ENCODE data around the gene KRT77.
A peak's percentile ranks its signal among the peaks of the same experiment; 100 is the strongest.
"Not testable (repeated sequence)": the region's sequence is repeated elsewhere in the genome, so short reads cannot be mapped to it uniquely, and the experiment has no call there.

KRT77 gene

GRCh38 chr12:52703424-52703823 is at the start of gene KRT77:
Gene KRT77, minus strand, starts transcription at chr12:52703524. Its CDS starts 90 bp downstream, at chr12:52703434.
- H3K9ac ChIP-seq = no peak within 1 kb of the TSS
- 0 out of 20 replicates have a peak, but pooled peaks cover 0 to 5% (median 0%) of the 10 kb centered on the region in 10 experiments for H3K4me1 ChIP-seq
- no peaks in the 10 kb centered on the region for H3K9me3 ChIP-seq (replicated peaks in 1 of 11)
- H4K20me1 ChIP-seq = no peaks in the 10 kb centered on the region
- no peaks in the 10 kb centered on the region for H3K36me3 ChIP-seq
- TF ChIP-seq Cebpa-rat (IDR thresholded peaks at IDR 0.05) = no peak
- H3K4me2 ChIP-seq = no peak within 1 kb of the TSS
- no peak within 1 kb of the TSS for H3K4me3 ChIP-seq
- H3K27me3 ChIP-seq = no peaks in the 10 kb centered on the region
- H3K27ac ChIP-seq = no peak within 1 kb of the TSS

GRCh38 chr12:52752516-52752915 is 49.2 kb upstream of the KRT77 start:
- Histone ChIP-seq H3K4me2 (no peak overlapping the region), H3K27ac (no peak overlapping the region), H3K4me1 (peaks cover 6 to 14% (median 11%) of the 10 kb centered on the region in 10 experiments; a peak in 19 of 20 replicates), H3K36me3 (no peaks in the 10 kb centered on the region), H3K9ac (no peak overlapping the region), H3K9me3 (replicated peaks in 1 of 11) (no peaks in the 10 kb centered on the region), H3K4me3 (no peak overlapping the region), H3K27me3 (no peaks in the 10 kb centered on the region), H4K20me1 (no peaks in the 10 kb centered on the region)
- no peak for TF ChIP-seq Cebpa-rat (IDR thresholded peaks at IDR 0.05)

- no peaks in the 10 kb centered on the region for H4K20me1 ChIP-seq
- no peak overlapping the region for H3K9ac ChIP-seq
- H3K4me1 ChIP-seq = peaks cover 6 to 15% (median 11%) of the 10 kb centered on the region in 10 experiments; a peak in 19 of 20 replicates
- no peaks in the 10 kb centered on the region for H3K36me3 ChIP-seq
- H3K27ac ChIP-seq = no peak overlapping the region
- no peaks in the 10 kb centered on the region for H3K27me3 ChIP-seq
- no peak overlapping the region for H3K4me3 ChIP-seq
- H3K4me2 ChIP-seq = no peak overlapping the region
- no peak for TF ChIP-seq Cebpa-rat (IDR thresholded peaks at IDR 0.05)
- no peaks in the 10 kb centered on the region for H3K9me3 ChIP-seq (replicated peaks in 1 of 11)
Measured at GRCh38 chr12:52751795-52752194, 48.5 kb upstream of the KRT77 start.

GRCh38 chr12:52750532-52750931 is 47.2 kb upstream of the KRT77 start:
- not testable (repeated sequence) for H3K4me3 ChIP-seq; H3K27ac ChIP-seq; H3K4me2 ChIP-seq; H4K20me1 ChIP-seq; H3K27me3 ChIP-seq; H3K9ac ChIP-seq; H3K36me3 ChIP-seq; H3K9me3 ChIP-seq (replicated peaks in 1 of 11)
- peaks cover 6 to 15% (median 11%) of the 10 kb centered on the region in 10 experiments; a peak in 19 of 20 replicates for H3K4me1 ChIP-seq

GRCh38 chr12:52749827-52750226 is 46.5 kb upstream of the KRT77 start:
- Histone ChIP-seq H3K9me3 (replicated peaks in 1 of 11) (no peaks in the 10 kb centered on the region), H4K20me1 (no peaks in the 10 kb centered on the region), H3K4me3 (no peak overlapping the region), H3K4me1 (peaks cover 6 to 15% (median 11%) of the 10 kb centered on the region in 10 experiments; a peak in 19 of 20 replicates), H3K36me3 (no peaks in the 10 kb centered on the region), H3K4me2 (no peak overlapping the region), H3K27me3 (no peaks in the 10 kb centered on the region), H3K9ac (no peak overlapping the region), H3K27ac (no peak overlapping the region)
- no peak for TF ChIP-seq Cebpa-rat (IDR thresholded peaks at IDR 0.05)

- Histone ChIP-seq H3K27me3 (no peaks in the 10 kb centered on the region), H3K9me3 (replicated peaks in 1 of 11) (no peaks in the 10 kb centered on the region), H3K4me2 (peak overlapping the region; percentile 3 to 68 (median 58); a peak in 20 of 22 replicates), H3K4me3 (no peak overlapping the region), H3K27ac (no peak overlapping the region), H4K20me1 (no peaks in the 10 kb centered on the region), H3K36me3 (no peaks in the 10 kb centered on the region), H3K4me1 (peaks cover 6 to 15% (median 11%) of the 10 kb centered on the region in 10 experiments; a peak in 19 of 20 replicates), H3K9ac (no peak overlapping the region)
- no peak for TF ChIP-seq Cebpa-rat (IDR thresholded peaks at IDR 0.05)
Measured at GRCh38 chr12:52748578-52748977, 45.3 kb upstream of the KRT77 start.

DNA sequence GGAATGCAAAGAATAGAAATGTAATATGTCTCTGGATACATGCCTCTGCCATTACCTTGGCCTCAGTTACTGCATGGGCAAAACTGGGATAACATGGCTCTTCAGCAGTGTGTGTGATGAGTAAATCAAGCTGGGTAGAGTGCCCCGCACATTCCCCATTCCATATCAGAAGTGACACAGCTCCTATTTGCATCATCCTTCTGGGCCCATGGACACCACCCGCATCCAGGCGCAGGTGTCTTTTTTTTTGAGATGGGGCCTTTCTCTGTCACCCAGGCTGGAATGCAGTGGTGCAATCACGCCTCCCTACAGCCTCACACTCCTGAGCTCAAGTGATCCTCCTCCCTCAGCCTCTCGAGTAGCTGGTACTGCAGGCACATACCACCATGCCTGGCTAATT is 42.2 kb upstream of the KRT77 start:
- Histone ChIP-seq H3K4me2 (no peak overlapping the region), H3K9me3 (replicated peaks in 1 of 11) (no peaks in the 10 kb centered on the region), H4K20me1 (peaks cover 0 to 12% (median 0%) of the 10 kb centered on the region in 11 experiments; a peak in 6 of 22 replicates), H3K4me3 (no peak overlapping the region), H3K27ac (no peak overlapping the region), H3K4me1 (peaks cover 6 to 15% (median 11%) of the 10 kb centered on the region in 10 experiments; a peak in 19 of 20 replicates), H3K27me3 (no peaks in the 10 kb centered on the region), H3K9ac (no peak overlapping the region), H3K36me3 (no peaks in the 10 kb centered on the region)
- no peak for TF ChIP-seq Cebpa-rat (IDR thresholded peaks at IDR 0.05)

DNA sequence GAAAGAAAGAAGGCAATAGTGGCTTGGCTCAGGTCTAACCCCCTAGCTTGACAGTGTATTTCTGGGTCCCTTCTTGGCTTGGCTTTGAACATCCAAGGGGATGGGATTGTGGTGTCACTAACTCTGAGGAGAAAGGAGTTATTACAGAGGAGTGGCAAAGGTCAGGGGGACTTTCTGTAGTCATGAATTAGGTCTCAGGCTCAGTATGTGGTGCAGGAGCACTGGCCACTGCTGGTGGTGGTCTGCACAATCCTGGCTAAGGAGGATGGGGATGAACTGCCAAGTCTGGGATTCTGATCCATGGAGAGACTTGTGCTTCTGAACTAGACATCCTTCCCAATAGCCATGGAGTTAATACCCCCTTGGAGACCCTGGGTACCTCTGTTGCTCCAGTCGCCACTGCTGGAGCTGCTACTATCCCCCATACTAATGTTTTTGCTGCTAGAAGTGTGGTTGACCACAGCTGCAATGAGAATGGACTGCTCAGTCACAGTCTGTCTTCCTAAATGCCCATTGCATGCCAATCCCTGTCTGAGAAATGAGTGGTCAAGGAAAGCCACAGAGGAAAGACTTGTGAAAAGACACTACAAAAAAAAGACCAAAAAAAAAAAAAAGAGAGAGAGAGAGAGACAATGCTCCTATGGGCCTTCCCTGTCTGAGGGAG is 41.3 kb upstream of the KRT77 start:
- no peak overlapping the region for H3K27ac ChIP-seq
- H3K9me3 ChIP-seq (replicated peaks in 1 of 11) = no peaks in the 10 kb centered on the region
- TF ChIP-seq Cebpa-rat (IDR thresholded peaks at IDR 0.05) = no peak
- no peak overlapping the region for H3K4me2 ChIP-seq
- no peak overlapping the region for H3K4me3 ChIP-seq
- peaks cover 0 to 12% (median 0%) of the 10 kb centered on the region in 11 experiments; a peak in 6 of 22 replicates for H4K20me1 ChIP-seq
- H3K4me1 ChIP-seq = peaks cover 6 to 19% (median 11%) of the 10 kb centered on the region in 10 experiments; a peak in 19 of 20 replicates
- H3K27me3 ChIP-seq = no peaks in the 10 kb centered on the region
- no peak overlapping the region for H3K9ac ChIP-seq
- H3K36me3 ChIP-seq = no peaks in the 10 kb centered on the region

- no peak for TF ChIP-seq Cebpa-rat (IDR thresholded peaks at IDR 0.05)
- peaks cover 0 to 12% (median 0%) of the 10 kb centered on the region in 11 experiments; a peak in 6 of 22 replicates for H4K20me1 ChIP-seq
- H3K36me3 ChIP-seq = no peaks in the 10 kb centered on the region
- no peak overlapping the region for H3K27ac ChIP-seq
- H3K4me3 ChIP-seq = no peak overlapping the region
- H3K9me3 ChIP-seq (replicated peaks in 1 of 11) = no peaks in the 10 kb centered on the region
- no peaks in the 10 kb centered on the region for H3K27me3 ChIP-seq
- H3K4me1 ChIP-seq = peaks cover under 1 to 10% (median 3%) of the 10 kb centered on the region in 10 experiments; a peak in 15 of 20 replicates
- no peak overlapping the region for H3K9ac ChIP-seq
- H3K4me2 ChIP-seq = no peak overlapping the region
Measured at GRCh38 chr12:52742822-52743457, 39.6 kb upstream of the KRT77 start.

All from BLaER1 treated with 17β-estradiol and CSF1 and Interleukin-3, amounts not matched to agents 10 nM and 100 nM (cell line).